K562 (cell line): ENCODE data around the gene COL8A2. TPM values are rescaled to one million over a fixed set of nuclear protein-coding genes. Genes with fewer than 3 reads are reported as not detected.

Experiments used
- BCL6 ChIP-seq: fragments of 250-450 bp; sonication (Bioruptor Pico); IDR thresholded peaks from 2 replicates; pipeline ENCODE4 v1.4.0; 2020
- BHLHE40 ChIP-seq: IDR thresholded peaks from 2 replicates; pipeline ENCODE4 v1.6.1; 2011; ENCODE audit warnings: low read length, improper control_type of control experiment
- CBX1 ChIP-seq: sonication (generic); IDR thresholded peaks from 2 replicates; pipeline ENCODE4 v1.6.1; 2016; ENCODE audit warnings: antibody characterized with exemption, low read depth, mild to moderate bottlenecking
- GABPB2 ChIP-seq: fragments of 250-450 bp; sonication (Bioruptor Pico); conservative IDR thresholded peaks from 2 replicates; pipeline ENCODE4 v1.5.1; 2021; ENCODE audit warnings: mild to moderate bottlenecking
- L3MBTL2 ChIP-seq: fragments of 450-650 bp; IDR thresholded peaks from 2 replicates; pipeline ENCODE4 v1.6.1; 2016; ENCODE audit warnings: mild to moderate bottlenecking, moderate library complexity
- MAX ChIP-seq: sonication (generic); formaldehyde crosslinking; IDR thresholded peaks from 2 replicates; pipeline ENCODE4 v1.9.0; 2022; ENCODE audit warnings: mild to moderate bottlenecking, missing genetic modification reagents
- NCOA4 ChIP-seq: fragments of 450-650 bp; IDR thresholded peaks from 2 replicates; pipeline ENCODE4 v1.6.1; 2018; ENCODE audit warnings: mild to moderate bottlenecking; ENCODE audit not compliant: partially characterized antibody
- NFIC ChIP-seq: fragments of 450-650 bp; IDR thresholded peaks from 2 replicates; pipeline ENCODE4 v1.6.1; 2017; ENCODE audit warnings: mild to moderate bottlenecking, inconsistent platforms
- NR2F6 ChIP-seq: fragments of 450-650 bp; formaldehyde crosslinking; IDR thresholded peaks from 2 replicates; pipeline ENCODE4 v1.4.0; 2020; ENCODE audit warnings: mild to moderate bottlenecking
- NR3C1 ChIP-seq: sonication (generic); formaldehyde crosslinking; IDR thresholded peaks from 2 replicates; pipeline ENCODE4 v1.8.1; 2022; ENCODE audit warnings: missing genetic modification reagents
- NR4A1 ChIP-seq, 2 experiments: fragments of 250-450 bp in 1 of 2; fragments of 450-650 bp in 1 of 2; sonication (Bioruptor Pico) in 1 of 2; IDR thresholded peaks; 2 replicates each; pipeline versions ENCODE4 v1.4.0 to v1.6.1; 2016 to 2020; ENCODE audit warnings: mild to moderate bottlenecking in 2 of 2, missing compliant biosample characterization in 1 of 2, missing genetic modification characterization in 1 of 2, moderate library complexity in 1 of 2
- TAL1 ChIP-seq: fragments of 450-650 bp; IDR thresholded peaks from 2 replicates; pipeline ENCODE4 v1.6.1; 2016; ENCODE audit warnings: mild to moderate bottlenecking
- TRIM25 ChIP-seq: fragments of 450-650 bp; IDR thresholded peaks from 2 replicates; pipeline ENCODE4 v1.7.0; 2016; ENCODE audit warnings: borderline replicate concordance
- ZNF133 ChIP-seq: fragments of 250-450 bp; sonication (Bioruptor Pico); IDR thresholded peaks from 2 replicates; pipeline ENCODE4 v1.4.0; 2020; ENCODE audit warnings: mild to moderate bottlenecking
- ZNF280B ChIP-seq: fragments of 250-450 bp; sonication (Bioruptor Pico); IDR thresholded peaks from 2 replicates; pipeline ENCODE4 v1.5.1; 2021; ENCODE audit warnings: mild to moderate bottlenecking
- ZNF512 ChIP-seq: IDR thresholded peaks from 2 replicates; pipeline ENCODE4 v1.6.1; 2016; ENCODE audit warnings: missing genetic modification characterization, missing compliant biosample characterization
- polyA plus RNA-seq, 8 experiments: library from polyadenylated mRNA; depleted of rRNA in 4 of 8; stranded (reverse) in 5 of 8; unstranded in 3 of 8; fragments of >200 nt; fragmentation: Nextera tagmentation in 2 of 8; fragmentation: Illumina TruSeq in 1 of 8; extraction: Ambion mirVana in 2 of 8; extraction: Trizol in 1 of 8; gene quantifications; 2 replicates each; pipeline versions ENCODE4 v1.2.1 to v1.2.3, GENCODE V29; 2011 to 2014; ENCODE audit warnings: inconsistent platforms in 1 of 8, missing spikeins in 1 of 8
- total RNA-seq, 7 experiments: library from RNA; depleted of rRNA in 6 of 7; stranded (reverse); fragments of >200 nt in 6 of 7; fragmentation: Illumina TruSeq in 2 of 7; extraction: Trizol in 2 of 7; gene quantifications; 2 replicates each; pipeline versions ENCODE4 v1.2.1 to v1.2.3, GENCODE V29; 2011 to 2021; ENCODE audit warnings: low replicate concordance in 1 of 7
- TF ChIP-seq, protein P1 (sequence below): IDR thresholded peaks from 3 replicates; pipeline ENCODE4 v1.6.1; 2011; ENCODE audit warnings: borderline replicate concordance, mild to moderate bottlenecking, moderate library complexity; ENCODE audit not compliant: insufficient read length; ENCODE audit errors: extremely low read depth
- TF ChIP-seq, protein P2 (sequence below): fragments of 450-650 bp; IDR thresholded peaks from 2 replicates; pipeline ENCODE4 v1.6.1; 2014; ENCODE audit warnings: low read depth, mild to moderate bottlenecking, moderate library complexity, borderline replicate concordance

Gene COL8A2
- total and polyA plus RNA-seq, 9 of the 15 experiments (the other 6 are each of a cell fraction or from before 2014, with no cell fraction given), result 0.03 to 0.14 (median 0.04) TPM; not detected in 5

GRCh38 chr1:36149237-36149972 is 24.4 kb upstream of the COL8A2 start, which contains the start of gene TRAPPC3 (continued):
- TF ChIP-seq ZNF512 (tag) (no peak), NCOA4 (no peak), BCL6 (CRISPR knock-in tag) (no peak), TRIM25 (no peak), NFIC (peak; percentile 33), L3MBTL2 (peak; percentile 69), ZNF133 (CRISPR knock-in tag) (no peak), NR2F6 (CRISPR knock-in tag) (no peak), GABPB2 (no peak; the same call in 1 of the 2 replicates), ZNF280B (CRISPR knock-in tag) (no peak), TAL1 (no peak), BHLHE40 (peak; percentile 55; the same call in 1 of the 2 replicates), NR3C1 (CRISPR knock-in tag) (no peak), NR4A1 (CRISPR knock-in tag; IDR thresholded peaks at IDR 0.05) (no peak), NR4A1 (tag; IDR thresholded peaks at IDR 0.05) (peak; percentile 69), MAX (CRISPR knock-in tag) (peak; percentile 89), CBX1 (no peak; the same call in 1 of the 2 replicates)
- TF ChIP-seq, protein P1, sequence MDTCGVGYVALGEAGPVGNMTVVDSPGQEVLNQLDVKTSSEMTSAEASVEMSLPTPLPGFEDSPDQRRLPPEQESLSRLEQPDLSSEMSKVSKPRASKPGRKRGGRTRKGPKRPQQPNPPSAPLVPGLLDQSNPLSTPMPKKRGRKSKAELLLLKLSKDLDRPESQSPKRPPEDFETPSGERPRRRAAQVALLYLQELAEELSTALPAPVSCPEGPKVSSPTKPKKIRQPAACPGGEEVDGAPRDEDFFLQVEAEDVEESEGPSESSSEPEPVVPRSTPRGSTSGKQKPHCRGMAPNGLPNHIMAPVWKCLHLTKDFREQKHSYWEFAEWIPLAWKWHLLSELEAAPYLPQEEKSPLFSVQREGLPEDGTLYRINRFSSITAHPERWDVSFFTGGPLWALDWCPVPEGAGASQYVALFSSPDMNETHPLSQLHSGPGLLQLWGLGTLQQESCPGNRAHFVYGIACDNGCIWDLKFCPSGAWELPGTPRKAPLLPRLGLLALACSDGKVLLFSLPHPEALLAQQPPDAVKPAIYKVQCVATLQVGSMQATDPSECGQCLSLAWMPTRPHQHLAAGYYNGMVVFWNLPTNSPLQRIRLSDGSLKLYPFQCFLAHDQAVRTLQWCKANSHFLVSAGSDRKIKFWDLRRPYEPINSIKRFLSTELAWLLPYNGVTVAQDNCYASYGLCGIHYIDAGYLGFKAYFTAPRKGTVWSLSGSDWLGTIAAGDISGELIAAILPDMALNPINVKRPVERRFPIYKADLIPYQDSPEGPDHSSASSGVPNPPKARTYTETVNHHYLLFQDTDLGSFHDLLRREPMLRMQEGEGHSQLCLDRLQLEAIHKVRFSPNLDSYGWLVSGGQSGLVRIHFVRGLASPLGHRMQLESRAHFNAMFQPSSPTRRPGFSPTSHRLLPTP, result no peak
- TF ChIP-seq, protein P2, sequence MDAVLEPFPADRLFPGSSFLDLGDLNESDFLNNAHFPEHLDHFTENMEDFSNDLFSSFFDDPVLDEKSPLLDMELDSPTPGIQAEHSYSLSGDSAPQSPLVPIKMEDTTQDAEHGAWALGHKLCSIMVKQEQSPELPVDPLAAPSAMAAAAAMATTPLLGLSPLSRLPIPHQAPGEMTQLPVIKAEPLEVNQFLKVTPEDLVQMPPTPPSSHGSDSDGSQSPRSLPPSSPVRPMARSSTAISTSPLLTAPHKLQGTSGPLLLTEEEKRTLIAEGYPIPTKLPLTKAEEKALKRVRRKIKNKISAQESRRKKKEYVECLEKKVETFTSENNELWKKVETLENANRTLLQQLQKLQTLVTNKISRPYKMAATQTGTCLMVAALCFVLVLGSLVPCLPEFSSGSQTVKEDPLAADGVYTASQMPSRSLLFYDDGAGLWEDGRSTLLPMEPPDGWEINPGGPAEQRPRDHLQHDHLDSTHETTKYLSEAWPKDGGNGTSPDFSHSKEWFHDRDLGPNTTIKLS, result peak; percentile 96
